ENCODE data around the gene CDK5. TPM values are rescaled to one million over a fixed set of nuclear protein-coding genes. Genes with fewer than 3 reads are reported as not detected.
A peak's percentile ranks its signal among the peaks of the same experiment; 100 is the strongest.

The CDK5 gene
- total and polyA plus RNA-seq, 2 of the 13 experiments (the other 11 are each of a cell fraction or from before 2014, with no cell fraction given) = 16.4 to 21.3 TPM

GRCh38 chr7:151088856-151089699, 31.4 kb upstream of the CDK5 start (continued):
- TF ChIP-seq STAT6 (CRISPR knock-in tag; IDR thresholded peaks at IDR 0.05; ENCODE audit: borderline replicate concordance) (no peak), BCL6 (CRISPR knock-in tag; IDR thresholded peaks at IDR 0.05) (peak; percentile 25; the same call in 1 of the 2 replicates), IRX3 (CRISPR knock-in tag; IDR thresholded peaks at IDR 0.05; ENCODE audit: borderline replicate concordance, low read depth) (no peak), ARID4A (CRISPR knock-in tag; IDR thresholded peaks at IDR 0.05; ENCODE audit: borderline replicate concordance) (peak; percentile 85; the same call in 1 of the 2 replicates), GLI4 (CRISPR knock-in tag; IDR thresholded peaks at IDR 0.05; ENCODE audit: borderline replicate concordance) (no peak), ZBTB46 (CRISPR knock-in tag; IDR thresholded peaks at IDR 0.05; ENCODE audit: borderline replicate concordance) (no peak), MXD1 (CRISPR knock-in tag; IDR thresholded peaks at IDR 0.05) (no peak), KDM2A (CRISPR knock-in tag; IDR thresholded peaks at IDR 0.05; ENCODE audit: borderline replicate concordance, low read depth) (peak; percentile 43; the same call in 1 of the 2 replicates), PAXIP1 (CRISPR knock-in tag; conservative IDR thresholded peaks at IDR 0.05) (no peak; the same call in none of the 2 replicates), RXRA (CRISPR knock-in tag; IDR thresholded peaks at IDR 0.05) (no peak), ZNF788 (CRISPR knock-in tag; IDR thresholded peaks at IDR 0.05; ENCODE audit: borderline replicate concordance) (0 out of 2 replicates have a peak, but pooled peaks have one; percentile 47), ZNF619 (CRISPR knock-in tag; IDR thresholded peaks at IDR 0.05) (no peak)

Measured in HepG2 (cell line).